ENCODE results near the gene CAPN5.
A peak's percentile ranks its signal among the peaks of the same experiment; 100 is the strongest.
"Not testable (repeated sequence)": the region's sequence is repeated elsewhere in the genome, so short reads cannot be mapped to it uniquely, and the experiment has no call there.

The CAPN5 gene

DNA sequence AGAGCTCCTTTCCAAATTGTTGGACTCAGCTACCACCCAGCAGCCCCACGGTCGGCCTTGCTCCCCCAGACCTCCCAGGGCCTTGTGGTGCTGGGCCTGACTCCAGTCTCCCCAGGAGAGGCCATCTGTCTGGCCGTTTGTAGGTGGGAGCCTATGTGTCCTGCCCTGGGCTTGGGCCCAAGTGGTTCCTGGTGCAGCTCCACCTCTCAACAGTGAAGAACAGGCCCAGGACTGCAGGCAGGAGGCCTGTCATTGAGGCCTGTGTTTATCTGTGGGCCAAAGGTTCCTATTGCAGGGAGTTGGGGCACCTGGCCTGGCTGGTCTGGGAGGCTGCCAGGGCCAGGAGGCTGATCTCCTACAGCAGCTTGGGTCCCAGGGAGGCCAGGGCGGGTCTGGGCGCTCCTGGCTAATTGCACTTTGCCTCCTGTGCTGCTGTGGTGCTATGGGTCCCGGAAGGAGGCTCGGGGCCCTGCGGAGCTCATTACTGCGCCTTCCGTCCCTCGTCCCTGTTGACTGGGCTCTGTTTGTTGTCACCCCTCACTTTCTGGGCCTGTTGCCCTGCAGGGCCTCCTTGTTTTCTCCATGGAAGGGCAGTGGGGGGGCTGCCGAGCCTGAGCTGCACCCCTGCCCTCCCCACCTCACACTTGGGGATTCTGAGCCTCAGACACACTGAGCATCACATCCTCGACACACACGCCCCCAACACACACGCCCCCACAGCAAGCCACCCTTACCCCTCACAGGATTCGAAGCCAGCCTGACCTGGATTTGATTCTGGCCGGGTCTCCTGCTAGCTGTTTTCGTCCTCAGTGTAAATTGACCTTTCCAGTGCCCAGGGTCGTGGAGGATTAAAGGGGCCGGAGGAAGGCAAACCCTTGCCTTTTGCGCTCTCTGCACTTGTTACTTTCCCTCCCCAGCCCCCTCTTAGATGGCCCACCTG, 29.1 kb downstream of the CAPN5 start:
- DNase-seq (ENCODE audit: low read depth): no peak
- H3K4me3 ChIP-seq (ENCODE audit: low read depth, low read length): no peak overlapping the region
- TF ChIP-seq, protein P1, sequence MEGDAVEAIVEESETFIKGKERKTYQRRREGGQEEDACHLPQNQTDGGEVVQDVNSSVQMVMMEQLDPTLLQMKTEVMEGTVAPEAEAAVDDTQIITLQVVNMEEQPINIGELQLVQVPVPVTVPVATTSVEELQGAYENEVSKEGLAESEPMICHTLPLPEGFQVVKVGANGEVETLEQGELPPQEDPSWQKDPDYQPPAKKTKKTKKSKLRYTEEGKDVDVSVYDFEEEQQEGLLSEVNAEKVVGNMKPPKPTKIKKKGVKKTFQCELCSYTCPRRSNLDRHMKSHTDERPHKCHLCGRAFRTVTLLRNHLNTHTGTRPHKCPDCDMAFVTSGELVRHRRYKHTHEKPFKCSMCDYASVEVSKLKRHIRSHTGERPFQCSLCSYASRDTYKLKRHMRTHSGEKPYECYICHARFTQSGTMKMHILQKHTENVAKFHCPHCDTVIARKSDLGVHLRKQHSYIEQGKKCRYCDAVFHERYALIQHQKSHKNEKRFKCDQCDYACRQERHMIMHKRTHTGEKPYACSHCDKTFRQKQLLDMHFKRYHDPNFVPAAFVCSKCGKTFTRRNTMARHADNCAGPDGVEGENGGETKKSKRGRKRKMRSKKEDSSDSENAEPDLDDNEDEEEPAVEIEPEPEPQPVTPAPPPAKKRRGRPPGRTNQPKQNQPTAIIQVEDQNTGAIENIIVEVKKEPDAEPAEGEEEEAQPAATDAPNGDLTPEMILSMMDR (IDR thresholded peaks at IDR 0.05; ENCODE audit: control insufficient read depth, extremely low read depth, insufficient read depth): no peak

DNA sequence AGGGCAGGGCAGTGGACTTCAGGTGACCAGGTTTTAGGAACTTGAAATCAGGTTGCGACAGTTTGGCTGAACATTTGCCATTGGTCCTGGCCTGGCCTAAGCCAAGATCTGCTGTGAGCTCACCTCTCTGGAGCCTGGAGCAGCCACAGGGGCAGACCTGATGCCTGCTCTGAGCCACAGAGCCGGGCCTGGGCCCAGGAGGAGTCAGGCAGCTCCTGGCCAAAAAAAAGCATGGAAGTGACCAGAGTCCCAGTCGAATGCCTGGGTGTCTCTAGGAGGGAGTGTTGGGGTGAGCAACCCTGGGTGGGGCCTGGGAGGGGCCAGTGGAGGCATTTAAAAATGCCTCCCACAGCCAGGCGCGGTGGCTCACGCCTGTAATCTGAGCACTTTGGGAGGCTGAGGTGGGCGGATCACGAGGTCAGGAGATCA, 29.8 kb downstream of the CAPN5 start:
- TF ChIP-seq, protein P1 (IDR thresholded peaks at IDR 0.05; ENCODE audit: control insufficient read depth, extremely low read depth, insufficient read depth): no peak
- H3K4me3 ChIP-seq (ENCODE audit: low read depth, low read length): no peak overlapping the region
- no peak for DNase-seq (ENCODE audit: low read depth)

DNA sequence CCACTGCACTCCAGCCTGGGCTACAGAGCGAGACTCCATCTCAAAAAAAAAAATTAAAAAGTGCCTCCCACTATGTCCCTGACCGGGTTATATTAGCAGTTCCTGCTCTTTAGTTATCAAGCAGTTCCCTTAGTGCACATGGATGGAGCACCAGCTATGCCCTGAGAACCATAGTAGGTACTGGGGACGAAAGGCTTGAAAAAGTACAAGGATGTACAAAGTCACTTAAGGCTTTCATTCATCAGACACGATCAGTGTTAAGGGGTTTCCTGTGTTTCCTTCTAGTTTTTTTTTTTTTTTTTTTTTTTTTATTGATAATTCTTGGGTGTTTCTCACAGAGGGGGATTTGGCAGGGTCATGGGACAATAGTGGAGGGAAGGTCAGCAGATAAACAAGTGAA, 30.4 kb downstream of the CAPN5 start:
- H3K4me3 ChIP-seq (ENCODE audit: low read depth, low read length); DNase-seq (ENCODE audit: low read depth): not testable (repeated sequence)

DNA sequence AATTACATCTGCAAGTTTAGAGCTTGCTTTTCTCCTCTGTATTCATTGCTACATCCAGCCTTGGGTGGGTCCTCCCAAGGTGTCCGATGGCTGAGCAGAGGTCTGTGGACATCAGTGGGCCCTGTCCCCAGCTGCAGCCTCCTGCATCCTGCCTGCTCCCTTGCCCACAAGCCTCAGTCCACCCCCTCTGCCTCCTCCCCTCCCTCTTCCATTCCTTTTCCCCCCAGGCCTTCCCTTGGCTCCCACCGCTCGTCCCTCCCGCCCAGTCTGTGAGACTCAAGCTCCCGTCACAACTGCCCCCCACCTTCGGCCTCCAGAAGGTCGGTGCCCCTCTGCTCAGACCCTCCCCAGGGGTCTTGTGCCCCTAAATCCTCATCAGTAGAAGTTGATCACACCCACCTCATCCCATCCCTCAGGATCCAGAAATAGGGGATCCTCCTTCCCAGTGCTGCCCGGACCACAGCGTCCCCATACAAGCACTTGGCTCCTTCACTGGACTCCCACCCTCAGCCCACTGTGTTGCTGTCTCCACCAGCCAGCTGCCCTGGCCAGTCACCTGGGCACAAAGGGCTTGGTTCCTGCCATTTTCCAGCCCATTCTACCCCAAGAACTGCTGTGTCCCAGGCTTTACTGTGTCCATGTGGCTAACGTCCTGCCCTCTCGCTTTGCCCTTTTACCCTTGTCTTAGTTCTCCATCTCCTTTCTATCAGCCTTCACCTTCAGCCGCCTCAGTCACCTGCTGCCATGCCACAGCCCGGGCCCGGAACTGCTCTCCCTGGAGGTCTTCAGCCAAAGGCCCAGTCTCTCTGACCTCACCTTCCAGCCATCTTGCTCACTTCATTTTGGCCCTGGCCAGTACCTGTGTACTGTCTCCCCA, 33.6 kb downstream of the CAPN5 start:
- no peak for DNase-seq (ENCODE audit: low read depth)
- H3K4me3 ChIP-seq (ENCODE audit: low read depth, low read length): no peak overlapping the region
- TF ChIP-seq, protein P1 (IDR thresholded peaks at IDR 0.05; ENCODE audit: control insufficient read depth, extremely low read depth, insufficient read depth): no peak

DNA sequence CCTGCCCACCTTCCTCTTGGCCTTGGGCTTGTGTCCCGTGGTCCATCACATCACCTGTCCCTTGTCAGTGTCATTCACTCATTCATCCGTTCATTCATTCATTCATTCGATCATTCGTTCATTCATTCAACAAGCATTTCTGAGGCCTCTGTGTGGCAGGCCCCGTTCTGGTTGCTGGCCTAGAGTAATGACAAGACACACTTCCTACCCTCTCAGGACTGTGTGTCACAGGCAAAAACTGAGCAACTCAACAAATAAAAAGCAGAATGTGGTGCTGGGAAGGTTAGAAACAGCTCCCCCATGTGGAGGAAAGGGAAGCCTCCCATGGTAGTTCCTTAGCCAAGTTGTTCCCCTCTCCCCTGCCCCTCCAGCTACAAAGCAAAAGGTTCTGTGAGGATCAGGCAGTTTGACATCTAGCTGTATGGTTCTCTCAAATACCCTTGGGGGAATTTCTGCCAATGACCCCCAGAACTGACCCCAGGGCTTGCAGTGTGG, 34.3 kb downstream of the CAPN5 start:
- H3K4me3 ChIP-seq (ENCODE audit: low read depth, low read length): no peak overlapping the region
- TF ChIP-seq, protein P1 (IDR thresholded peaks at IDR 0.05; ENCODE audit: control insufficient read depth, extremely low read depth, insufficient read depth): peak; percentile 19; the same call in 1 of the 2 replicates
- no peak for DNase-seq (ENCODE audit: low read depth)

DNA sequence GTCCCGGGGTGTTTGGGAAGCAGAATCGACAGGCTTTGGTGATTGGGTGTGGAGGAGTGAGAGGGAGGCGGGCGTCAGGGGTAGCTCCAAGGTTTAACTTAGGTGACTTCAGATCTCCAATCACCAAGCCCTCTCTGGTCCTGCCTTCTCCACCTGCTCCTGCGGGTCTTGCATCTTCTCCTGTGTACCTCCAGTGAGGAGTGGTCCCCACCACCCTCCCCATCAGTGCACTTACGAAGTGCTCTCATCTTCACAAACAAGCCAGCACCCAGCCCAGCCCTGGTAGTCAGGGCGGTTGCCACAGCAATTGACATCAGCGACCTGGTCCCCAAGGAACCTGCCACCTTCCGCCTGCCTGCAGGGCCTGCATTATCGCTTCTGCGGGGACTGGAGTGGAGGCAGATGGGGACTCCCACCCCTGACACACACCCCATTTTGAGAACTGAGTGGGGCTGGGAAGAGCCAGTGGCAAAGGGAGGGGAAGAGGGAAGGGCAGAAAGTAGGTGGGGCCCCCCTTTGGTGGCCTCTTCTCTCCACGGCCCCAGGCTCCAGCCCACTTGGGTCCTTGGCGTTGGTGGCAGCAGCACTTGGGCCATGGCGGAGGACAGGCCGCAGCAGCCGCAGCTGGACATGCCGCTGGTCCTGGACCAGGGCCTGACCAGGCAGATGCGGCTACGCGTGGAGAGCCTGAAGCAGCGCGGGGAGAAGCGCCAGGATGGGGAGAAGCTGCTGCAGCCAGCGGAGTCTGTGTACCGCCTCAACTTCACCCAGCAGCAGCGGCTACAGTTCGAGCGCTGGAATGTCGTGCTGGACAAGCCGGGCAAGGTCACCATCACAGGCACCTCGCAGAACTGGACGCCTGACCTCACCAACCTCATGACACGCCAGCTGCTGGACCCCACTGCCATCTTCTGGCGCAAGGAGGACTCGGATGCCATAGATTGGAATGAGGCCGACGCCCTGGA, 35.8 kb downstream of the CAPN5 start, which contains the start of gene OMP:
Gene OMP, plus strand, starts transcription at position 595 of the 965 bp plus-strand sequence. Its CDS starts 0 bp downstream, at position 595.
- TF ChIP-seq, protein P1 (IDR thresholded peaks at IDR 0.05; ENCODE audit: control insufficient read depth, extremely low read depth, insufficient read depth): no peak
- no peak for DNase-seq (ENCODE audit: low read depth)
- no peak within 1 kb of the TSS for H3K4me3 ChIP-seq (ENCODE audit: low read depth, low read length)

All from LNCaP clone FGC (cell line).